H1 (cell line): ENCODE data around the gene AFAP1L1. TPM values are rescaled to one million over a fixed set of nuclear protein-coding genes. Genes with fewer than 3 reads are reported as not detected.

Experiments used
- CTCF ChIA-PET: fragments of 300-600 bp; sonication (Branson Sonifier 250); formaldehyde crosslinking; loops from one replicate; lab custom pipeline; 2021; ENCODE audit not compliant: partially characterized antibody; lab: Charles Lee
- POLR2A ChIA-PET: fragments of 300-600 bp; sonication (Branson Sonifier 250); formaldehyde crosslinking; loops from one replicate; lab custom pipeline; 2021; ENCODE audit warnings: inconsistent platforms; ENCODE audit not compliant: partially characterized antibody; lab: Charles Lee
- DNase-seq, 2 experiments: peaks; one replicate each; pipeline versions ENCODE4 v3.0.0 to v3.0.0-alpha.2; 2010 to 2022; ENCODE audit warnings: low spot score in 2 of 2, low read depth in 1 of 2, mixed read lengths in 1 of 2
- FAIRE-seq: peaks from 2 replicates; lab custom pipeline; 2011; peaks lifted over from hg19 to GRCh38; lab: Jason Lieb, UNC
- H2AFZ ChIP-seq: 2 replicates; pipeline ENCODE4 v1.8.1; 2012; ENCODE audit warnings: low read length, inconsistent platforms
- H2AK5ac ChIP-seq: 2 replicates; pipeline ENCODE4 v1.6.1; 2013; ENCODE audit warnings: low read depth, low read length
- H2BK120ac ChIP-seq: replicated peaks from 2 replicates; pipeline ENCODE3; 2013; ENCODE audit warnings: low read depth, low read length, inconsistent platforms
- H2BK12ac ChIP-seq: 2 replicates; pipeline ENCODE4 v1.6.1; 2013; ENCODE audit warnings: low read depth, low read length
- H2BK15ac ChIP-seq: 2 replicates; pipeline ENCODE4 v1.6.1; 2013; ENCODE audit warnings: low read length
- H2BK20ac ChIP-seq: 2 replicates; pipeline ENCODE4 v1.6.1; 2013; ENCODE audit warnings: low read length
- H2BK5ac ChIP-seq: 2 replicates; pipeline ENCODE4 v1.6.1; 2013; ENCODE audit warnings: low read depth, low read length
- H3K14ac ChIP-seq: 2 replicates; pipeline ENCODE4 v1.6.1; 2013; ENCODE audit warnings: inconsistent platforms; ENCODE audit not compliant: insufficient read length
- H3K18ac ChIP-seq: 2 replicates; pipeline ENCODE4 v1.6.1; 2013; ENCODE audit warnings: low read length; ENCODE audit errors: extremely low read depth
- H3K23ac ChIP-seq: 2 replicates; pipeline ENCODE4 v1.6.1; 2013; ENCODE audit warnings: inconsistent platforms; ENCODE audit not compliant: insufficient read length
- H3K23me2 ChIP-seq: 2 replicates; pipeline ENCODE4 v1.6.1; 2013; ENCODE audit warnings: low read depth, low read length
- H3K27ac ChIP-seq: 2 replicates; pipeline ENCODE4 v1.6.1; 2011; ENCODE audit warnings: low read depth, low read length, inconsistent platforms
- H3K27me3 ChIP-seq, 4 experiments: replicated peaks in 1 of 4; 1 replicate in 1 of 4; 2 replicates in 3 of 4; pipeline versions ENCODE4 v1.6.1 to v1.8.1; 2011 to 2013; ENCODE audit warnings: low read length in 3 of 4, mild to moderate bottlenecking in 3 of 4, inconsistent platforms in 2 of 4, mixed read lengths in 2 of 4, moderate library complexity in 1 of 4; ENCODE audit not compliant: control insufficient read depth in 3 of 4, insufficient read depth in 3 of 4; ENCODE audit errors: extremely low read depth in 1 of 4
- H3K36me3 ChIP-seq, 4 experiments: 2 replicates each; pipeline versions ENCODE4 v1.6.1 to v1.8.1; 2011 to 2013; ENCODE audit warnings: mild to moderate bottlenecking in 4 of 4, low read length in 3 of 4, moderate library complexity in 2 of 4, control low read depth in 1 of 4, inconsistent platforms in 1 of 4; ENCODE audit not compliant: insufficient read depth in 4 of 4, control insufficient read depth in 2 of 4
- H3K4ac ChIP-seq: replicated peaks from 2 replicates; pipeline ENCODE3; 2013; ENCODE audit warnings: low read length, low read depth, mixed read lengths, inconsistent platforms; ENCODE audit not compliant: insufficient read length
- H3K4me1 ChIP-seq, 4 experiments: replicated peaks in 1 of 4; 1 replicate in 1 of 4; 2 replicates in 3 of 4; pipeline versions ENCODE4 v1.6.1 to v1.8.1; 2011 to 2013; ENCODE audit warnings: low read length in 3 of 4, inconsistent platforms in 2 of 4, mixed read lengths in 1 of 4; ENCODE audit not compliant: insufficient read depth in 4 of 4, control insufficient read depth in 3 of 4
- H3K4me2 ChIP-seq, 2 experiments: 2 replicates each; pipeline versions ENCODE4 v1.6.1 to v1.8.1; 2011 to 2013; ENCODE audit warnings: low read depth in 2 of 2, low read length in 2 of 2, control low read depth in 1 of 2, inconsistent platforms in 1 of 2, mild to moderate bottlenecking in 1 of 2; ENCODE audit not compliant: insufficient read depth in 1 of 2
- H3K4me3 ChIP-seq, 4 experiments: fragments of 200-600, 300-600 bp in 1 of 4; sonication (generic), shearing (Covaris generic), sonication (Bioruptor Twin) in 1 of 4; 2 replicates each; pipeline versions ENCODE4 v1.5.1 to v1.8.1; 2011 to 2016; ENCODE audit warnings: low read length in 4 of 4, low read depth in 3 of 4, control low read depth in 2 of 4, inconsistent platforms in 2 of 4, mild to moderate bottlenecking in 2 of 4, mixed read lengths in 1 of 4, moderate library complexity in 1 of 4; ENCODE audit not compliant: insufficient read depth in 2 of 4; ENCODE audit errors: extremely low read depth in 1 of 4
- H3K56ac ChIP-seq: replicated peaks from 2 replicates; pipeline ENCODE3; 2013; ENCODE audit warnings: low read depth, mild to moderate bottlenecking, mixed read lengths, low read length, inconsistent platforms; ENCODE audit not compliant: insufficient read length
- H3K79me1 ChIP-seq: 2 replicates; pipeline ENCODE4 v1.6.1; 2013; ENCODE audit warnings: low read depth, low read length, control low read depth
- H3K79me2 ChIP-seq, 2 experiments: 2 replicates each; pipeline versions ENCODE4 v1.6.1 to v1.8.1; 2012 to 2013; ENCODE audit warnings: low read length in 2 of 2, mild to moderate bottlenecking in 2 of 2, inconsistent platforms in 1 of 2; ENCODE audit not compliant: insufficient read depth in 2 of 2, control insufficient read depth in 1 of 2
- H3K9ac ChIP-seq, 4 experiments: replicated peaks in 1 of 4; 1 replicate in 1 of 4; 2 replicates in 3 of 4; pipeline versions ENCODE4 v1.6.1 to v1.8.1; 2011 to 2013; ENCODE audit warnings: low read depth in 3 of 4, low read length in 3 of 4, control low read depth in 2 of 4, mild to moderate bottlenecking in 2 of 4, moderate library complexity in 2 of 4, inconsistent platforms in 1 of 4; ENCODE audit errors: extremely low read depth in 1 of 4
- H3K9me3 ChIP-seq, 2 experiments: 2 replicates each; pipeline versions ENCODE4 v1.6.1 to v1.8.1; 2012 to 2013; ENCODE audit warnings: mild to moderate bottlenecking in 2 of 2, moderate library complexity in 2 of 2, control low read depth in 1 of 2, inconsistent platforms in 1 of 2, low read depth in 1 of 2, low read length in 1 of 2, mixed read lengths in 1 of 2; ENCODE audit not compliant: insufficient read depth in 2 of 2
- H4K20me1 ChIP-seq, 2 experiments: replicated peaks in 1 of 2; 2 replicates each; pipeline versions ENCODE3 to v1.8.1; 2011 to 2013; ENCODE audit warnings: inconsistent platforms in 2 of 2, low read length in 2 of 2, mild to moderate bottlenecking in 1 of 2; ENCODE audit not compliant: insufficient read depth in 2 of 2, control insufficient read depth in 1 of 2
- H4K5ac ChIP-seq: 2 replicates; pipeline ENCODE4 v1.6.1; 2013; ENCODE audit warnings: low read length, low read depth, mixed read lengths, inconsistent platforms; ENCODE audit not compliant: insufficient read length
- H4K8ac ChIP-seq: 2 replicates; pipeline ENCODE4 v1.8.0; 2013; ENCODE audit warnings: mild to moderate bottlenecking, moderate library complexity, low read length, inconsistent platforms; ENCODE audit not compliant: insufficient read depth; ENCODE audit errors: extremely low read depth
- H4K91ac ChIP-seq: replicated peaks from 2 replicates; pipeline ENCODE3; 2013; ENCODE audit warnings: low read length, mixed read lengths, inconsistent platforms; ENCODE audit not compliant: insufficient read length
- CBX8 ChIP-seq: fragments of 300-800, 300-1000 bp; sonication (generic); IDR thresholded peaks from 2 replicates; pipeline ENCODE4 v1.7.1; 2016; ENCODE audit warnings: low read depth, low read length, borderline replicate concordance
- GTF2F1 ChIP-seq: IDR thresholded peaks from 2 replicates; pipeline ENCODE4 v1.6.1; 2012; ENCODE audit warnings: low read depth, low read length, improper control_type of control experiment, borderline replicate concordance
- HDAC6 ChIP-seq: IDR thresholded peaks from one replicate; pipeline ENCODE4 v1.7.1; 2012; ENCODE audit warnings: low read depth, mild to moderate bottlenecking, inconsistent platforms, low read length, moderate library complexity
- JUN ChIP-seq: IDR thresholded peaks from 2 replicates; pipeline ENCODE4 v1.6.1; 2011; ENCODE audit warnings: low read depth, mild to moderate bottlenecking, improper control_type of control experiment, low read length
- MAFK ChIP-seq: IDR thresholded peaks from 2 replicates; pipeline ENCODE4 v1.6.1; 2012; ENCODE audit warnings: low read depth, mild to moderate bottlenecking, improper control_type of control experiment, low read length
- RAD21 ChIP-seq, 2 experiments: IDR thresholded peaks in 1 of 2; conservative IDR thresholded peaks in 1 of 2; 2 replicates each; pipeline ENCODE4 v1.6.1; 2011; ENCODE audit warnings: low read depth in 2 of 2, low read length in 2 of 2, improper control_type of control experiment in 1 of 2, inconsistent platforms in 1 of 2, mild to moderate bottlenecking in 1 of 2, moderate library complexity in 1 of 2
- RBBP5 ChIP-seq: IDR thresholded peaks from 2 replicates; pipeline ENCODE4 v1.7.1; 2012; ENCODE audit warnings: low read depth, mild to moderate bottlenecking, inconsistent platforms, low read length, moderate library complexity, borderline replicate concordance
- RNF2 ChIP-seq: fragments of 200-900, 300-1000 bp; sonication (generic); IDR thresholded peaks from 2 replicates; pipeline ENCODE4 v1.7.1; 2016; ENCODE audit warnings: borderline replicate concordance, low read depth, mild to moderate bottlenecking, antibody characterized with exemption, low read length; ENCODE audit not compliant: poor library complexity, severe bottlenecking; ENCODE audit errors: missing control alignments
- RXRA ChIP-seq: IDR thresholded peaks from 2 replicates; pipeline ENCODE4 v1.6.1; 2011; ENCODE audit warnings: low read depth, mild to moderate bottlenecking, low read length, moderate library complexity; ENCODE audit not compliant: insufficient read depth
- SP2 ChIP-seq: IDR thresholded peaks from 2 replicates; pipeline ENCODE4 v1.6.1; 2012; ENCODE audit warnings: mild to moderate bottlenecking, low read length, inconsistent platforms
- WGBS, 2 experiments: shearing (Covaris generic) in 1 of 2; methylation state at CpG; one replicate each; pipeline versions ENCODE4 v1.1.6 to v1.1.7; 2013 to 2015; ENCODE audit warnings: low lambda C conversion rate in 2 of 2, mixed read lengths in 2 of 2, inconsistent platforms in 1 of 2, low coverage in 1 of 2, missing lambda C conversion rate in 1 of 2; ENCODE audit not compliant: insufficient replicate concordance in 2 of 2, insufficient coverage in 1 of 2, insufficient read length in 1 of 2; ENCODE audit errors: extremely low coverage in 1 of 2, missing lambda C conversion rate in 1 of 2; 5-methylcytosine and 5-hydroxymethylcytosine counted together
- polyA plus RNA-seq, 7 experiments: library from polyadenylated mRNA; depleted of rRNA in 3 of 7; stranded (reverse) in 5 of 7; unstranded in 2 of 7; fragments of >200 nt in 5 of 7; fragments of 200-250 nt in 2 of 7; gene quantifications; 1 replicate in 5 of 7; 2 replicates in 1 of 7; 4 replicates in 1 of 7; pipeline versions ENCODE4 v1.2.1 to v1.2.3, GENCODE V29; 2011 to 2013; ENCODE audit warnings: missing spikeins in 2 of 7, mixed read lengths in 2 of 7
- total RNA-seq: library from RNA; stranded (reverse); fragmentation: NEBNext Ultra II Directional; extraction: Animal tissue kit (Norgen Biotek cat#: 25700); gene quantifications from 2 replicates; pipeline ENCODE4 v1.2.1, GENCODE V29; 2021
- TF ChIP-seq, protein P1 (sequence below): IDR thresholded peaks from 2 replicates; pipeline ENCODE4 v1.6.1; 2011; ENCODE audit warnings: low read depth, mild to moderate bottlenecking, low read length; ENCODE audit not compliant: insufficient read depth
- TF ChIP-seq, protein P2 (sequence below): IDR thresholded peaks from 2 replicates; pipeline ENCODE4 v1.6.1; 2012; ENCODE audit warnings: inconsistent platforms

AFAP1L1 gene
- total and polyA plus RNA-seq, 2 of the 8 experiments (the other 6 are each of a cell fraction or from before 2014, with no cell fraction given), result 0.79 to 4.7 TPM

DNA sequence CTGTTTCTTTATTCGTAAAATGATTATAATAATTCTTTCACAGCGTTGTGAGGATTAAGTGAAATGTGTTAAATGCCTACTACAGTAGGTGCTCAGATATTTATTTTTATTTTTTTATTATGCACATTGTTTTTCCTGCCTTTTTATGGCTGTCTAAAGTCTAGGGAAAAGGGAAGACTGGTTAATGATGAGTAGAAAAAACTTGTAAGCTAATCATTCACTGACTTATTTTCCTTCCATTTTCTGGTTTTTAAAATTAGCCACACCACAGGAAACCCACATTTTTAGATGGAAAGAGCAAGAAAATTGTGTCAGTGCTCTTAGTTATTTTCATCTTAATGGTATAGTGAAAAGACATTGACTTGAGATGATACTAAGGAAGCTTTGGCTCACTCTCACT lies 82.3 kb downstream of the AFAP1L1 start:
- H4K8ac ChIP-seq, result no peak overlapping the region
- H3K23me2 ChIP-seq, result peaks cover 6% of the 10 kb centered on the region; the same call in 1 of the 2 replicates
- H3K36me3 ChIP-seq, result peaks cover 17 to 66% (median 38%) of the 10 kb centered on the region in 4 experiments
- peaks cover 1 to 12% of the 10 kb centered on the region in 2 experiments for H4K20me1 ChIP-seq
- DNase-seq (no peak), FAIRE-seq (no peak)
- no peak overlapping the region for H2BK120ac ChIP-seq
- POLR2A ChIA-PET, result interaction anchor here (1.1 to 5.8 kb wide), 3 partner anchors 8 to 18 kb away, joined by 3 to 72 read pairs (median 3); partner anchors contain the start of gene GRPEL2
- no peak overlapping the region for H2AFZ ChIP-seq
- CTCF ChIA-PET, result interaction anchor here (5.7 to 46.1 kb wide), 3 partner anchors 14 to 84 kb away, joined by 40 to 1310 read pairs (median 60); no protein-coding TSS in a partner anchor
- no peak overlapping the region for H4K5ac ChIP-seq
- no peak overlapping the region for H3K9ac ChIP-seq
- no peak overlapping the region for H2BK15ac ChIP-seq
- no peaks in the 10 kb centered on the region; a peak in 1 of 7 replicates for H3K27me3 ChIP-seq
- H3K9me3 ChIP-seq, result no peaks in the 10 kb centered on the region
- no peak overlapping the region for H2BK20ac ChIP-seq
- H3K4me3 ChIP-seq, result no peak overlapping the region
- H3K56ac ChIP-seq, result no peak overlapping the region
- no peak overlapping the region for H3K4me2 ChIP-seq
- no peak overlapping the region for H3K14ac ChIP-seq
- peaks cover 3% of the 10 kb centered on the region; the same call in 1 of the 2 replicates for H3K79me1 ChIP-seq
- no peak overlapping the region for H3K27ac ChIP-seq
- no peak overlapping the region for H3K4ac ChIP-seq
- H3K23ac ChIP-seq, result no peak overlapping the region
- no peak overlapping the region for H2BK5ac ChIP-seq
- H2BK12ac ChIP-seq, result no peak overlapping the region
- WGBS, 2 experiments, result 89% methylated on average over 2 of the region's 2 CpGs; no CpG with 5 or more reads in 1 of the 2 experiments
- H4K91ac ChIP-seq, result no peak overlapping the region
- peaks cover 0 to 8% of the 10 kb centered on the region in 2 experiments; a peak in 1 of 4 replicates for H3K79me2 ChIP-seq
- H2AK5ac ChIP-seq, result no peak overlapping the region
- peaks cover 0 to 6% (median 2%) of the 10 kb centered on the region in 4 experiments; a peak in 5 of 7 replicates for H3K4me1 ChIP-seq
- H3K18ac ChIP-seq, result no peak overlapping the region
- TF ChIP-seq, protein P1, sequence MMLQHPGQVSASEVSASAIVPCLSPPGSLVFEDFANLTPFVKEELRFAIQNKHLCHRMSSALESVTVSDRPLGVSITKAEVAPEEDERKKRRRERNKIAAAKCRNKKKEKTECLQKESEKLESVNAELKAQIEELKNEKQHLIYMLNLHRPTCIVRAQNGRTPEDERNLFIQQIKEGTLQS, result no peak
- TF ChIP-seq SP2, result no peak
- TF ChIP-seq JUN, result no peak
- no peak for TF ChIP-seq RAD21 (IDR thresholded peaks at IDR 0.05 in 1 of 2, conservative IDR thresholded peaks at IDR 0.05 in 1 of 2; ENCODE audit: low read depth in 2 of 2, low read length in 2 of 2)
- TF ChIP-seq CBX8, result no peak
- no peak for TF ChIP-seq HDAC6
- TF ChIP-seq RNF2, result no peak
- no peak for TF ChIP-seq RXRA
- no peak for TF ChIP-seq GTF2F1
- TF ChIP-seq, protein P2, sequence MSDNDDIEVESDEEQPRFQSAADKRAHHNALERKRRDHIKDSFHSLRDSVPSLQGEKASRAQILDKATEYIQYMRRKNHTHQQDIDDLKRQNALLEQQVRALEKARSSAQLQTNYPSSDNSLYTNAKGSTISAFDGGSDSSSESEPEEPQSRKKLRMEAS, result no peak
- no peak for TF ChIP-seq RBBP5
- TF ChIP-seq MAFK, result no peak
